NCI-H2196 treated with DMSO at 0.1 percent for 48 hours (cell line): ENCODE measurements around the gene NENF.
"Not testable (repeated sequence)": the region's sequence is repeated elsewhere in the genome, so short reads cannot be mapped to it uniquely, and the experiment has no call there.

Source experiments
- DNase-seq: peaks from one replicate; lab custom pipeline; 2025; ENCODE audit not compliant: unreplicated experiment; lab: John Stamatoyannopoulos, UW

NENF gene

GRCh38 chr1:212457740-212458338 is 25.1 kb downstream of the NENF start:
- peak; percentile 44 for DNase-seq

DNA sequence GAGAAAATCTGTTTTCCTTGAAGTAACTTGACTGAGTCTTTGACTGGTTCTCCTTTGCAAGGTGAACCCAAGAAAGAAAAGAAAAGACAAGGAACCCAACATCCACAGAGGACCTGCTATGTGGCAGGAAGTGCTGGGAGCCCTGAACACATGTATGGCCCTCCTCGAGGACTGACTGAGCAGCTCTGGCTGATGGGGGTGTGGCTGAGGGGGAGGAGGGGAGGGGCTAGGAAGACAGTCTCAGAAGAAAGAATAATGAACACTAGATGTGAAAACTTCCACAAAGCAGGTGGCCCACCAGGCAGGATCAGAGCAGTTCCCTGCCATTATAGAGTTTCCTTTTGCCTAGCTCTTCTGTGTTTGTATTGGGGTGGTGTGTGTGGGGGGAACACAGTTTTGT is 26.1 kb downstream of the NENF start:
- no peak for DNase-seq

- no peak for DNase-seq
Measured at GRCh38 chr1:212459656-212460055, 26.9 kb downstream of the NENF start.

- DNase-seq: no peak
Measured at GRCh38 chr1:212460376-212460775, 27.7 kb downstream of the NENF start.

GRCh38 chr1:212461916-212462660 is 29.4 kb downstream of the NENF start:
- DNase-seq: no peak

GRCh38 chr1:212463565-212464285 is 31.0 kb downstream of the NENF start:
- no peak for DNase-seq

DNA sequence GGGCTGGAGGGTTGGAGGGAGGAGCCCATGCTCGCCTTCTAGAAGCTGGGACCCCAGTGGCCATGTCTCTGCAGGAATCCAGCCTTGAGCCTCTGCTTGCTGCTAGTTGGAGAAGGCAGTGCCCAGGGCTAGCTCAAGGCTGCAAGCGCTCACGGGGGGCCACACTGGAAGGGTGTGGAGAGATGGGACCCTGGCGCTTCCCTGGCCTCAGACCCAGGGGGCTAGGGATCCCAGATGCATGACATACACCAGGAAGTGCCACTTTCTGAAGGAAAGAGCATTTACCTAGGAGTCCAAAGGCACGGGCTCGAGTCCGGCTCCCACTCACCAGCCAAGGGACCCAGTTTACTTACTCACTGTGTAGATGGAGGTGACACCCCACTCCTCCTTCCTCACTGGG is 32.6 kb downstream of the NENF start:
- DNase-seq: no peak

GRCh38 chr1:212466437-212466836 is 33.7 kb downstream of the NENF start:
- no peak for DNase-seq

DNA sequence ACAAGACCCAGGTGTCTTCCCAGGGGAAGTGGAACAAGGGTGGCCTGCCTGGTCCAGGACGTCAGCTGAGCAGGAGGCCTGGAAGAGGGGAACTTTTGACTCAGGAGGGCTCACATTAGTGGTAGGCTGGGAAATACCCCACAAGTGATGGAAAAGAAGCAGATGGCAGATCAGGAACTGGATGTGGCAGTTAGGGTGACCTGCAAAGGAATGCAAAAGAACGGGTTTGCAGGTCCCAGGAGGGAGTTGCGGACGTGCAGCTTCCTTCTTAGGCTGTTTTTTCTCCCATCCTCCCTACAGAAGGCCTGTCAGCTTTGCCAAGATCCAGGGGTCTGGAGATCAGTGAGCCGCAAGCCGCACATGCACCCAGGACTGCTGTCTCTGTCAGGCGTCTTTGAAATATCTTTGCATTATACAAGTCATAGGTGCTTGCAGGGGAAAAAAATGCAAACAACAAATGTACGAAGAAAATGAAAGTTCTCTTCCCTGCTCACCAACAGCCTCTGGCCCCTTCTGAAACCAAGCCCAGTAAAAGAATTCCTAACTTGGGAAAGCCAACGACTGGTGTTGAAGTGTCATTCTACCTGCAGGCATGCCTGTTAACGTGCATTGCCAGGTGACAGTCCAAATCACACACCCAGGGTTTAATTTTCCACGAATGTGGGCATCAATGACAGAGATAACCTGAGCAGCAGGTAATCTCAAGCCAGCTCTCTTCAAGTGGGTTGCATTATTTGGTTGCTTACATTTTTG is 34.4 kb downstream of the NENF start:
- no peak for DNase-seq

- DNase-seq: no peak
Measured at GRCh38 chr1:212467843-212468482, 35.2 kb downstream of the NENF start.

- DNase-seq: no peak
Measured at GRCh38 chr1:212470059-212470458, 37.3 kb downstream of the NENF start.

GRCh38 chr1:212471286-212471685 is 38.6 kb downstream of the NENF start:
- DNase-seq: no peak

- no peak for DNase-seq
Measured at GRCh38 chr1:212471891-212472675, 39.4 kb downstream of the NENF start.

DNA sequence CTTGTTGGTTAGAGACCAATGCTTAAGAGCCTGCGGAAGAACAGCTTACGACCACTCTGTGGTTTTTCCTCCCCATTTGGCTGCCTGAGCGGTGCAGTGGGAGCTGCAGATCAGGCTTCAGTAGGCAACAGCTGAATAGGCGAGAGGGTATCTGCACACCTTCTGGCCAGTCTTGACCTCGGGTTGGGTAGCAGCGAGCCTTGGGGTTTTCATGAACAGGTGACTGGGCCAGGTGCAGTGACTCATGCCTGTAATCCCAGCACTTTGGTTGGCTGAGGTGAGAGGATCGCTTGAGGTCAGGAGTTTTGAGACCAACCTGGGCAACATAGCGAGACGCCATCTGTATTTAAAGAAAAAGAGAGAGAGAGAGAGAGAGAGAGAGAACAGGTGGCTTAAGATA is 41.0 kb downstream of the NENF start:
- DNase-seq: peak; percentile 22

GRCh38 chr1:212475151-212475550 is 42.4 kb downstream of the NENF start:
- DNase-seq: no peak

- not testable (repeated sequence) for DNase-seq
Measured at GRCh38 chr1:212475831-212476230, 43.1 kb downstream of the NENF start.

- DNase-seq: peak; percentile 75
Measured at GRCh38 chr1:212477014-212477679, 44.4 kb downstream of the NENF start.

DNA sequence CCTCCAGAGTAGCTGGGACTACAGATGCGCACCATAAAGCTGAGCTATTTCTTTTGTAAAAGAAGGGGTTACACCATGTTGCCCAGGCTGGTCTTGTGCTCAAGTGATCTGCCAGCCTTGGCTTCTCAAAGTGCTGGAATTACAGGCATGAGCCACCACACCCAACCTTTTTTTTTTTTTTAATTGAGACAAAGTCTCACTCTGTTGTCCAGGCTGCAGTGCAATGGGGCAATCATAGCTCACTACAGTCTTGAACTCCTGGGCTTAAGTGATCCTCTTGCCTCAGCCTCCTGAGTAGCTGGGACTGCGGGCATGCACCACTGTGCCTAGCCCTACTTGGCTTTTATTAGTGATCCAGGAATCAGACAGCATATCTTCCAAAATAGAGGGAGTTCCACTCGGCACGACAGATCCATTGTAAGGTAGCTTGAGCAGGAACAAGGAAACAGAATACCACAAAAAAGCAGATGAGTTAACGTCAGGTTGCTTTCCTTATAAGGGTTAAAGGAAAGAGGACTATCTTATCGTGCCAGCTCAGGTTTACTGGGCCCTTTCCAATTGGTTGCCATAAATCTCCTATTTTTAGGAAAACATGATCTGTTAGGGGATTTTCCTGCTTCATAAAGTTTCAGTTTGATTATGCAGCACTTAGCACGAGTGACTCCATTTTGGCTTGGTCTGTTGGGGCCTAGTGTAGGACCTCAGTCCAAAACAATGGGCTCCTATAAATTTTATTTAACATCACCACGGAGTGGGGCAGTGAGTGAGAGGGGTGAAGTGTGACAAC is 45.2 kb downstream of the NENF start:
- no peak for DNase-seq

- DNase-seq: no peak
Measured at GRCh38 chr1:212478467-212479025, 45.8 kb downstream of the NENF start.
